HCT116 (cell line): Measurements from ENCODE around the gene CCDC86. TPM values are rescaled to one million over a fixed set of nuclear protein-coding genes. Genes with fewer than 3 reads are reported as not detected.

Experiments
- ATAC-seq: fragments of 200-7000 bp; cut with Tn5 transposase; 2 replicates; pipeline ENCODE4 v1.9.1; 2020; ENCODE audit warnings: mild to moderate bottlenecking, moderate library complexity
- BruUV-seq: library from RNA; stranded (reverse); fragments of 400-500 nt; replicated peaks from 2 replicates; lab custom pipeline; 2021; lab: Mats Ljungman, UMichigan
- CTCF ChIA-PET: fragments of 300-600 bp; sonication (Branson Sonifier 250); formaldehyde crosslinking; loops from one replicate; lab custom pipeline; 2021; ENCODE audit warnings: antibody characterized with exemption; lab: Charles Lee
- POLR2A ChIA-PET: fragments of 300-600, 350-600 bp; sonication (Branson Sonifier 250); formaldehyde crosslinking; loops from one replicate; lab custom pipeline; 2021; ENCODE audit warnings: antibody characterized with exemption; lab: Charles Lee
- RAD21 ChIA-PET, 2 experiments: fragments of 300-600 bp; sonication (Branson Sonifier 250); formaldehyde crosslinking; loops; one replicate each; lab custom pipeline; 2023; ENCODE audit warnings: low total read pairs in 2 of 2; ENCODE audit not compliant: uncharacterized antibody in 2 of 2, unreplicated experiment in 2 of 2, low non-redundant PET in 1 of 2; lab: Charles Lee
- DNase-seq: peaks from one replicate; pipeline ENCODE4 v3.0.0-alpha.2; 2010; ENCODE audit warnings: low read depth, low spot score
- H2AFZ ChIP-seq: fragments of 200-600 bp; shearing (Covaris generic), sonication (generic); 2 replicates; pipeline ENCODE4 v1.6.1; 2017; ENCODE audit warnings: low read depth, mixed run types, mixed read lengths, antibody characterized with exemption, low read length; ENCODE audit not compliant: poor library complexity, severe bottlenecking
- H3K27ac ChIP-seq: 2 replicates; pipeline ENCODE4 v1.5.1; 2012; ENCODE audit warnings: low read depth, low read length
- H3K27me3 ChIP-seq: fragments of 200-600 bp; sonication (generic); 2 replicates; pipeline ENCODE4 v1.6.1; 2016; ENCODE audit warnings: mixed run types, low read length, mixed read lengths; ENCODE audit not compliant: insufficient read depth
- H3K36me3 ChIP-seq, 2 experiments: fragments of 200-500 bp in 1 of 2; fragments of 200-600 bp in 1 of 2; sonication (Bioruptor generic) in 1 of 2; sonication (generic) in 1 of 2; 2 replicates each; pipeline versions ENCODE4 v1.5.1 to v1.6.1; 2014 to 2016; ENCODE audit warnings: low read length in 2 of 2, inconsistent platforms in 1 of 2, mixed read lengths in 1 of 2, mixed run types in 1 of 2; ENCODE audit not compliant: insufficient read depth in 2 of 2, control insufficient read depth in 1 of 2
- H3K4me1 ChIP-seq, 2 experiments: fragments of 200-600 bp in 1 of 2; sonication (generic) in 1 of 2; 2 replicates each; pipeline versions ENCODE4 v1.5.1 to v1.6.1; 2012 to 2017; ENCODE audit warnings: low read length in 2 of 2, inconsistent platforms in 1 of 2, mild to moderate bottlenecking in 1 of 2, mixed read lengths in 1 of 2, mixed run types in 1 of 2, moderate library complexity in 1 of 2; ENCODE audit not compliant: insufficient read depth in 2 of 2, control insufficient read depth in 1 of 2
- H3K4me2 ChIP-seq: fragments of 200-600 bp; sonication (generic); 2 replicates; pipeline ENCODE4 v1.6.1; 2017; ENCODE audit warnings: mixed run types, low read length, mixed read lengths
- H3K4me3 ChIP-seq, 2 experiments: fragments of 200-600 bp in 1 of 2; sonication (generic) in 1 of 2; replicated peaks in 1 of 2; 2 replicates each; pipeline ENCODE4 v1.5.1; 2011 to 2016; ENCODE audit warnings: low read length in 2 of 2, control low read depth in 1 of 2, low read depth in 1 of 2, mild to moderate bottlenecking in 1 of 2, mixed read lengths in 1 of 2, mixed run types in 1 of 2
- H3K79me2 ChIP-seq: fragments of 200-600 bp; sonication (generic); 2 replicates; pipeline ENCODE4 v1.6.1; 2017; ENCODE audit warnings: mild to moderate bottlenecking, mixed run types, low read length, moderate library complexity, mixed read lengths; ENCODE audit not compliant: insufficient read depth
- H3K9ac ChIP-seq: fragments of 200-600 bp; sonication (generic); 2 replicates; pipeline ENCODE4 v1.6.1; 2016; ENCODE audit warnings: low read length, mixed read lengths
- H3K9me2 ChIP-seq: fragments of 200-600 bp; sonication (generic), shearing (Covaris generic); 2 replicates; pipeline ENCODE4 v1.6.1; 2017; ENCODE audit warnings: mixed run types, mild to moderate bottlenecking, moderate library complexity; ENCODE audit not compliant: insufficient read depth
- H3K9me3 ChIP-seq, 2 experiments: fragments of 200-500 bp in 1 of 2; fragments of 200-600 bp in 1 of 2; sonication (Bioruptor generic) in 1 of 2; sonication (generic) in 1 of 2; 2 replicates each; pipeline ENCODE4 v1.6.1; 2014 to 2017; ENCODE audit warnings: low read length in 2 of 2, mixed read lengths in 2 of 2, inconsistent platforms in 1 of 2, low read depth in 1 of 2, mild to moderate bottlenecking in 1 of 2, mixed run types in 1 of 2, moderate library complexity in 1 of 2; ENCODE audit not compliant: control insufficient read depth in 1 of 2, insufficient read depth in 1 of 2
- H4K20me1 ChIP-seq: fragments of 200-600 bp; sonication (generic), shearing (Covaris generic); 2 replicates; pipeline ENCODE4 v1.6.1; 2017; ENCODE audit warnings: mixed run types, mild to moderate bottlenecking, moderate library complexity; ENCODE audit not compliant: insufficient read depth
- CEBPB ChIP-seq: IDR thresholded peaks from 2 replicates; pipeline ENCODE4 v1.6.1; 2012; ENCODE audit warnings: low read depth
- EZH2 ChIP-seq: fragments of 200-600 bp; sonication (generic); IDR thresholded peaks from 2 replicates; pipeline ENCODE4 v1.6.1; 2017; ENCODE audit warnings: antibody characterized with exemption, mixed run types
- POLR2A ChIP-seq: IDR thresholded peaks from 2 replicates; pipeline ENCODE4 v1.7.0; 2011; ENCODE audit warnings: borderline replicate concordance; ENCODE audit not compliant: insufficient read depth, insufficient read length; ENCODE audit errors: extremely low read depth
- YY1 ChIP-seq: IDR thresholded peaks from 2 replicates; pipeline ENCODE4 v1.6.1; 2011; ENCODE audit warnings: low read length, low read depth, moderate library complexity, mild to moderate bottlenecking; ENCODE audit not compliant: insufficient replicate concordance; ENCODE audit errors: extremely low read depth
- ZFX ChIP-seq: fragments of 450-650 bp; IDR thresholded peaks from 2 replicates; pipeline ENCODE4 v1.6.1; 2017
- intact Hi-C: fragments of 100-400 bp; cut with micrococcal nuclease; formaldehyde crosslinking; loops from 2 replicates; pipeline ENCODE4 v1.10.0; 2022
- total RNA-seq: library from RNA; stranded (reverse); gene quantifications from one replicate; pipeline ENCODE4 v1.2.1, GENCODE V29; 2021; ENCODE audit not compliant: unreplicated experiment
- TF ChIP-seq, protein P1 (sequence below): IDR thresholded peaks from 2 replicates; pipeline ENCODE4 v1.6.1; 2012

Gene CCDC86
- total RNA-seq, 1 experiment from 2014 or later: 69.6 TPM

DNA sequence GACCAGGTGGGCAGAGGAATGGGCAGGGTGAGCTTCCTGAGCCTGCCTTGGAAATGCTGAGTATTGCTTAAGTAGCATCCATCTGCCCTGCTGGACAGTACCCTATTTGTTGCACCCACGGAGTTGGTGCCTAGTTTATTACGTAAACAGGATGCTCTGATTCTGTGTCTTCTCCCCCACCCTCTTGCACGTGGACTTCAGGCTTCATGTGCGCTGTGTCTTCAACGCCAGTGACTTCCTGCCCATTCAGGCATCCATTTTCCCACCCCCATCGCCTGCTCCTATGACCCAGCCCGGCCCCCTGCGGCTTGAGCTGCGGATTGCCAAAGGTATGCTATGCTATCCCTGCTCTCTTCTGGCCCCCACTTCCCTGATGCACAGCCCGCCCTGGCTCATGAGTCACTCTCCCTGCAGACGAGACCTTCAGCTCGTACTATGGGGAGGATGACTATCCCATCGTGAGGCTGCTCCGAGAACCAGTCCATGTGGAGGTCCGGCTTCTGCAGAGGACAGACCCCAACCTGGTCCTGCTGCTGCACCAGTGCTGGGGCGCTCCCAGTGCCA, 31.1 kb downstream of the CCDC86 start:
- ChIA-PET POLR2A (no interaction called here), RAD21 (no interaction called here), CTCF (interaction anchor here (2.3 kb wide), 1 partner anchor 26 kb away, joined by 5 read pairs; no protein-coding TSS in a partner anchor)
- no peak for DNase-seq
- ATAC-seq: no peak
- H3K9ac ChIP-seq: no peak overlapping the region
- H4K20me1 ChIP-seq: no peaks in the 10 kb centered on the region
- H3K4me1 ChIP-seq: peaks cover 0 to 4% of the 10 kb centered on the region in 2 experiments; a peak in 2 of 4 replicates
- no peaks in the 10 kb centered on the region for H3K79me2 ChIP-seq
- H2AFZ ChIP-seq: no peak overlapping the region
- no peak overlapping the region for H3K27ac ChIP-seq
- peaks cover 0 to 2% of the 10 kb centered on the region in 2 experiments; a peak in 1 of 4 replicates for H3K36me3 ChIP-seq
- no peaks in the 10 kb centered on the region for H3K9me2 ChIP-seq
- H3K4me2 ChIP-seq: no peak overlapping the region
- H3K27me3 ChIP-seq: no peaks in the 10 kb centered on the region
- TF ChIP-seq YY1 (no peak), POLR2A (no peak), CEBPB (no peak), EZH2 (no peak), ZFX (no peak)
- TF ChIP-seq, protein P1, sequence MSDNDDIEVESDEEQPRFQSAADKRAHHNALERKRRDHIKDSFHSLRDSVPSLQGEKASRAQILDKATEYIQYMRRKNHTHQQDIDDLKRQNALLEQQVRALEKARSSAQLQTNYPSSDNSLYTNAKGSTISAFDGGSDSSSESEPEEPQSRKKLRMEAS: no peak
- no peak overlapping the region for H3K4me3 ChIP-seq
- intact Hi-C loops: no loop called here
- no TSS peak for BruUV-seq
- H3K9me3 ChIP-seq: no peaks in the 10 kb centered on the region

DNA sequence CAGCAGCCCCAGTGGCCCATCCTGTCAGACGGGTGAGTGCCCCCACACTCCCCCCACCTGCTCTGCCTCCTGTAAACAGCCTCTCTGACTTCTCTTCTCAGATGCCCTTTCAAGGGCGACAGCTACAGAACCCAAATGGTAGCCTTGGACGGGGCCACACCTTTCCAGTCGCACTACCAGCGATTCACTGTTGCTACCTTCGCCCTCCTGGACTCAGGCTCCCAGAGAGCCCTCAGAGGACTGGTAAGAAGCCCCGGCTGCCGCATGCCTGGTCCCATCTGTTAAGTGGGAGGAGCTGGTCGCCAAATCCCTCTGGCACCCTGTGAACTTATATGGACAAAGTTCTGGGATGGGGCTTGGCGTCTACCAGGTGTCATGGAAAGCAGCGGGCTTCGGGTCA, 31.6 kb downstream of the CCDC86 start:
- Histone ChIP-seq H3K79me2 (no peaks in the 10 kb centered on the region), H3K27ac (no peak overlapping the region), H3K27me3 (no peaks in the 10 kb centered on the region), H3K9ac (no peak overlapping the region), H3K9me2 (no peaks in the 10 kb centered on the region), H4K20me1 (no peaks in the 10 kb centered on the region), H3K4me2 (no peak overlapping the region), H3K4me3 (no peak overlapping the region), H2AFZ (no peak overlapping the region), H3K9me3 (no peaks in the 10 kb centered on the region), H3K36me3 (peaks cover 0 to 4% of the 10 kb centered on the region in 2 experiments; a peak in 2 of 4 replicates), H3K4me1 (peaks cover 0 to 4% of the 10 kb centered on the region in 2 experiments; a peak in 2 of 4 replicates)
- POLR2A ChIA-PET: no interaction called here
- DNase-seq (no peak), ATAC-seq (no peak)
- no TSS peak for BruUV-seq
- intact Hi-C loops: no loop called here
- CTCF ChIA-PET: interaction anchor here (2.3 kb wide), 1 partner anchor 26 kb away, joined by 5 read pairs; no protein-coding TSS in a partner anchor
- TF ChIP-seq EZH2: no peak
- no peak for TF ChIP-seq YY1
- RAD21 ChIA-PET: no interaction called here
